Liver (tissue), 3 donors: ENCODE measurements around the gene PLEKHA5.

ENCODE experiments used
- CTCF ChIP-seq: fragments of 150-350 bp; IDR thresholded peaks from 2 replicates; pipeline ENCODE4 v1.5.1; 2017; ENCODE audit warnings: improper control_type of control experiment, low read depth, low read length; ENCODE audit not compliant: missing input control
- GABPA ChIP-seq, 2 donors: IDR thresholded peaks in 1 of 2; conservative IDR thresholded peaks in 1 of 2; 2 replicates each; pipeline ENCODE4 v1.6.1; 2016; ENCODE audit warnings: antibody characterized with exemption in 2 of 2, mild to moderate bottlenecking in 1 of 2, moderate library complexity in 1 of 2
- HNF4G ChIP-seq: IDR thresholded peaks from 2 replicates; pipeline ENCODE4 v1.6.1; 2016; ENCODE audit warnings: antibody characterized with exemption
- JUND ChIP-seq, 2 donors: IDR thresholded peaks; 2 replicates each; pipeline ENCODE4 v1.6.1; 2016; ENCODE audit warnings: antibody characterized with exemption in 2 of 2
- RAD21 ChIP-seq, 2 donors: IDR thresholded peaks; 2 replicates each; pipeline ENCODE4 v1.6.1; 2016; ENCODE audit warnings: antibody characterized with exemption in 2 of 2, mild to moderate bottlenecking in 2 of 2
- TF ChIP-seq, protein P1 (sequence below): IDR thresholded peaks from 2 replicates; pipeline ENCODE4 v1.6.1; 2016; ENCODE audit warnings: antibody characterized with exemption, mild to moderate bottlenecking
- donor health status: healthy.
- donor health status: healthy.

- TF ChIP-seq CTCF: no peak
- no peak for TF ChIP-seq HNF4G
- TF ChIP-seq JUND (IDR thresholded peaks at IDR 0.05): no peak
- TF ChIP-seq, protein P1, sequence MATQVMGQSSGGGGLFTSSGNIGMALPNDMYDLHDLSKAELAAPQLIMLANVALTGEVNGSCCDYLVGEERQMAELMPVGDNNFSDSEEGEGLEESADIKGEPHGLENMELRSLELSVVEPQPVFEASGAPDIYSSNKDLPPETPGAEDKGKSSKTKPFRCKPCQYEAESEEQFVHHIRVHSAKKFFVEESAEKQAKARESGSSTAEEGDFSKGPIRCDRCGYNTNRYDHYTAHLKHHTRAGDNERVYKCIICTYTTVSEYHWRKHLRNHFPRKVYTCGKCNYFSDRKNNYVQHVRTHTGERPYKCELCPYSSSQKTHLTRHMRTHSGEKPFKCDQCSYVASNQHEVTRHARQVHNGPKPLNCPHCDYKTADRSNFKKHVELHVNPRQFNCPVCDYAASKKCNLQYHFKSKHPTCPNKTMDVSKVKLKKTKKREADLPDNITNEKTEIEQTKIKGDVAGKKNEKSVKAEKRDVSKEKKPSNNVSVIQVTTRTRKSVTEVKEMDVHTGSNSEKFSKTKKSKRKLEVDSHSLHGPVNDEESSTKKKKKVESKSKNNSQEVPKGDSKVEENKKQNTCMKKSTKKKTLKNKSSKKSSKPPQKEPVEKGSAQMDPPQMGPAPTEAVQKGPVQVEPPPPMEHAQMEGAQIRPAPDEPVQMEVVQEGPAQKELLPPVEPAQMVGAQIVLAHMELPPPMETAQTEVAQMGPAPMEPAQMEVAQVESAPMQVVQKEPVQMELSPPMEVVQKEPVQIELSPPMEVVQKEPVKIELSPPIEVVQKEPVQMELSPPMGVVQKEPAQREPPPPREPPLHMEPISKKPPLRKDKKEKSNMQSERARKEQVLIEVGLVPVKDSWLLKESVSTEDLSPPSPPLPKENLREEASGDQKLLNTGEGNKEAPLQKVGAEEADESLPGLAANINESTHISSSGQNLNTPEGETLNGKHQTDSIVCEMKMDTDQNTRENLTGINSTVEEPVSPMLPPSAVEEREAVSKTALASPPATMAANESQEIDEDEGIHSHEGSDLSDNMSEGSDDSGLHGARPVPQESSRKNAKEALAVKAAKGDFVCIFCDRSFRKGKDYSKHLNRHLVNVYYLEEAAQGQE: no peak
- no peak for TF ChIP-seq RAD21 (IDR thresholded peaks at IDR 0.05)
- no peak for TF ChIP-seq GABPA (IDR thresholded peaks at IDR 0.05 in 1 of 2, conservative IDR thresholded peaks at IDR 0.05 in 1 of 2)
These were observed 65.4 kb downstream of the PLEKHA5 start for GRCh38 chr12:19194963-19195362.
